ENCODE results near the gene UBAC2.

Gene UBAC2

DNA sequence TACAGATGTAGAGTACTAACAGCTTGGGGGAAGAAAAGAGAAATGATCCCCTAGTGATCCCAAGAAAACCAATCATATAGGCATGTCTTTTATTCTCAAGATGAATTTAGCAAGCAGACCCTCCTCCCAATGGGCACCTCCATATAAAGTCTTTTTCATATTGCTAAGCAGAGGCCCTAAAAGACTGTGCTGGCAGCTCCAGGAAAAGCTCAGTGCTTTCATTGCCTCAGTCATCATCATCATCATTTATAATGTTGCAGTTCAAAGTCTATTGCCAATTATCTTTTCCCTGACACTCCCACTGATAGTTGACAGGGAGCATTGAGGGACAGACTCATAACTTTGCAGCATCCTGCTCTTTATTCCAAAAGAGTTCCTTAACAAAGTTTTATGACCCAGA, 93.5 kb downstream of the UBAC2 start:
- no peak overlapping the region for H3K4me3 ChIP-seq (ENCODE audit: low read depth, low read length)
- H3K79me2 ChIP-seq (ENCODE audit: control insufficient read depth, insufficient read depth, low read length, unreplicated experiment) = no peaks in the 10 kb centered on the region
- no peaks in the 10 kb centered on the region for H3K4me1 ChIP-seq (ENCODE audit: control insufficient read depth, insufficient read depth, low read length, unreplicated experiment)
- no peak overlapping the region for H3K27ac ChIP-seq (ENCODE audit: low read depth, low read length)
- no peak overlapping the region for H2AFZ ChIP-seq (ENCODE audit: low read length, unreplicated experiment)
- H3K36me3 ChIP-seq (ENCODE audit: insufficient read depth, low read length) = no peaks in the 10 kb centered on the region
- no peaks in the 10 kb centered on the region for H3K27me3 ChIP-seq (ENCODE audit: insufficient read depth, low read length)

DNA sequence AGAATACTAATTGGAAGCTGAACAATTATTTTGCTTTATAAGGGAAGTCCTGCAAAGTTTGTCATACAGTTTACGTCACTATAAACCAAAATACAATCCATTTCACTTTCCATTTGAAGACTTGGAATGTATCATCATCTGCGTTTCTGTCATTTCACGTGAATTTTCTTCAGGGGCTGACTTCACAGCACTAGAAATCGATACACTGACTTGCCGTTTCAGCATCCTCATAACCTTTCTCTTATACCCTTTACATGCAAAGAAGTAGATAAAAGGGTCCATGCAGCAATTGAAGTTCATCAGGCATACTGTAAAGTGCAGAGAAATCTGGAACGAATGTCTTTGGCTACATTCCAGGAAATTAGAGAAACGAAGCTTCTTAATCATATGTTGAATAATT, 94.3 kb downstream of the UBAC2 start:
- H2AFZ ChIP-seq (ENCODE audit: low read length, unreplicated experiment) = no peak overlapping the region
- no peak overlapping the region for H3K4me3 ChIP-seq (ENCODE audit: low read depth, low read length)
- H3K79me2 ChIP-seq (ENCODE audit: control insufficient read depth, insufficient read depth, low read length, unreplicated experiment) = no peaks in the 10 kb centered on the region
- H3K4me1 ChIP-seq (ENCODE audit: control insufficient read depth, insufficient read depth, low read length, unreplicated experiment) = no peaks in the 10 kb centered on the region
- no peak overlapping the region for H3K27ac ChIP-seq (ENCODE audit: low read depth, low read length)
- no peaks in the 10 kb centered on the region for H3K27me3 ChIP-seq (ENCODE audit: insufficient read depth, low read length)
- H3K36me3 ChIP-seq (ENCODE audit: insufficient read depth, low read length) = no peaks in the 10 kb centered on the region

DNA sequence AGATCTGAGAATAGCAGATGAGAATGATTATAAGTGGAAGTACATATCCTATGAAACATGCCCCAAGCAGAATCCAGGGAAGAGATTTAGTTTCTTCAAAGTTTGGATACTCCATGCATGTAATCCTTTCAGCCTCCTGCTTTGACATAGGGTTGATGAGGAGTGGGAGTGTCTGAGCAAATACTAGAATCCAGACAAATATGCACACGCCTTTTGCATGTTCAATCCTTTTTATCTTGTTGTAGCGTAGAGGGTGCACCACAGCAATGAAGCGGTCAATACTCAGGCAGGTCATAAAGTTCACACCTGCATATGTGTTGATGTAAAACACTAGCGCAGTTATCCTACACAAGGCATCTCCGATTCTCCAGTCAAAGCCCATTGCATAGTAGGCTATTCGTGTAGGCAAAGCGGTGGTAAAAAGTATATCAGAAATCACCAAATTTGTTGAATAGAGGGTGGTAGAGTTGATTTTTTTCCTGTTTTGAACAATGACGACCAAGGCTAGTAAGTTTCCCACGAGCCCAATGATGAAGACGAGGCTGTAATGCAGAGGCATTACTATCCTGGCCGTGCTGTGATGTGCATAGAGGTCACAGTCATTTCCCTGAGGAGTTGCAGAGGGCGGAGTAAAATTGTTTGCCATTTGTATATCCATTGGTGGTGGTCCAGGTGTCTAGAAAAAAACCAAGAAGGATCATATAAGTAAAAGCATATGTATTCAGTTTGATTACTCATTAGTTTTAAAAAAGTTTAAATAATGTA, 95.0 kb downstream of the UBAC2 start:
- H2AFZ ChIP-seq (ENCODE audit: low read length, unreplicated experiment) = no peak overlapping the region
- H3K27ac ChIP-seq (ENCODE audit: low read depth, low read length) = no peak overlapping the region
- H3K4me3 ChIP-seq (ENCODE audit: low read depth, low read length) = no peak overlapping the region
- no peaks in the 10 kb centered on the region for H3K27me3 ChIP-seq (ENCODE audit: insufficient read depth, low read length)
- H3K4me1 ChIP-seq (ENCODE audit: control insufficient read depth, insufficient read depth, low read length, unreplicated experiment) = no peaks in the 10 kb centered on the region
- no peaks in the 10 kb centered on the region for H3K36me3 ChIP-seq (ENCODE audit: insufficient read depth, low read length)
- no peaks in the 10 kb centered on the region for H3K79me2 ChIP-seq (ENCODE audit: control insufficient read depth, insufficient read depth, low read length, unreplicated experiment)

DNA sequence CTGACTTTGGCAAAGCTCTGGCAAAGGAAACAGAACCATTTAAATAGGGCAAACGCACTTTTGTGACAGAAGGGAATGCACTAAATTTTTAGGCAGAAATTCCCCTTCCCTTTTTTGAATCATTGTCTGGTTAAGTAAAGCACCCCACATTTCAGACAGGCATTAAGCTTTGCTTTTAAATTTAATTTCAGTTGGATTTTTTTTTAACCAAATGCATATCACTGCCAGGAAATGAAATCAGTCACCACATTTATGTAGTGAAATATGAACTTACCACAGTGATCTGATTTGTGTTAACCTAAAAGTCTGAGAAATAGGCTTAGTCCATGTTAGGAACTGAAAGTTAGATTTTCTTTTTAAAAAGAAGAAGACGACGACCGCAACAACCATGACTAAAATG, 95.7 kb downstream of the UBAC2 start:
- no peak overlapping the region for H3K27ac ChIP-seq (ENCODE audit: low read depth, low read length)
- H2AFZ ChIP-seq (ENCODE audit: low read length, unreplicated experiment) = no peak overlapping the region

DNA sequence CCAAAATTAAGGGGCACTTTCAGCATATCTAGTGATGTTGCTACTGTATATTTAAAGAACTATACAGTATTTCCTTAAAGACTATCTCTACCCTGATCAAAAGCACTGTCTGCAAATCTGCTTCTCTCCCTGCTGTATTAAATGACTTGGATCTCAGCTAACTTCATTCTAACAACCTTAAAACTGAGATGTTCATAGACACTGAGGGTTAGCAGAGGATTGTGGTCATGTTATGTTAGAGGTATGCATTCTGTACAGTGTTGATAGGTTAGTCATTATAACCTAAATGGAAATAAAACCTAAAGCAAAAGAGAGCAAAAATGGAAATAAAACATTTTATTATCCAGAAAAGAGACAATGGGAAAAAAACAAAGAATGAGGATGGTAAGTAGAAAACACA, 96.7 kb downstream of the UBAC2 start:
- Histone ChIP-seq H3K4me1 (ENCODE audit: control insufficient read depth, insufficient read depth, low read length, unreplicated experiment) (no peaks in the 10 kb centered on the region), H2AFZ (ENCODE audit: low read length, unreplicated experiment) (no peak overlapping the region), H3K27me3 (ENCODE audit: insufficient read depth, low read length) (no peaks in the 10 kb centered on the region), H3K36me3 (ENCODE audit: insufficient read depth, low read length) (no peaks in the 10 kb centered on the region), H3K4me3 (ENCODE audit: low read depth, low read length) (no peak overlapping the region), H3K27ac (ENCODE audit: low read depth, low read length) (no peak overlapping the region), H3K79me2 (ENCODE audit: control insufficient read depth, insufficient read depth, low read length, unreplicated experiment) (no peaks in the 10 kb centered on the region)

More for the DNA sequence above, 95.7 kb downstream of the UBAC2 start:
- Histone ChIP-seq H3K4me3 (ENCODE audit: low read depth, low read length) (no peak overlapping the region), H3K79me2 (ENCODE audit: control insufficient read depth, insufficient read depth, low read length, unreplicated experiment) (no peaks in the 10 kb centered on the region), H3K4me1 (ENCODE audit: control insufficient read depth, insufficient read depth, low read length, unreplicated experiment) (no peaks in the 10 kb centered on the region), H3K27me3 (ENCODE audit: insufficient read depth, low read length) (no peaks in the 10 kb centered on the region), H3K36me3 (ENCODE audit: insufficient read depth, low read length) (no peaks in the 10 kb centered on the region)

DNA sequence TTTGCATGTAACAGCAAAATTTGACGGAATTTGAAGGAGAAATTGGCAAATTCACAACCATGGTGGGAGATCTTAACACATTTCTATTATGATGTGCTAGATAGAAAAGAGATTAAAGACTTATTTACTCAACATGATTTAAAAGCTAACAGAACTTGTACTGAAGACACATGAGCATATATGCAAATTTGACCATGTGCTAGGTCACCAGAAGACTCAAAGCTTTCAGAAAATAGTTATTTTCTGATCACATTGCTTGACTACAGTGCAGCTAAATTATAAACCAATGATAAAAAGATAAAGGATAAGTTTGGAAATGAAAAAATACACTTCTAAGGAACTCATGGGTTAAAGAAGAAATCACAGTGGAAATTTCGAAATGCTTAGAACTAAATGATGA, 97.4 kb downstream of the UBAC2 start:
- H3K4me3 ChIP-seq (ENCODE audit: low read depth, low read length) = no peak overlapping the region
- H3K79me2 ChIP-seq (ENCODE audit: control insufficient read depth, insufficient read depth, low read length, unreplicated experiment) = no peaks in the 10 kb centered on the region
- H3K36me3 ChIP-seq (ENCODE audit: insufficient read depth, low read length) = no peaks in the 10 kb centered on the region
- H3K27ac ChIP-seq (ENCODE audit: low read depth, low read length) = no peak overlapping the region
- H2AFZ ChIP-seq (ENCODE audit: low read length, unreplicated experiment) = no peak overlapping the region
- no peaks in the 10 kb centered on the region for H3K4me1 ChIP-seq (ENCODE audit: control insufficient read depth, insufficient read depth, low read length, unreplicated experiment)
- no peaks in the 10 kb centered on the region for H3K27me3 ChIP-seq (ENCODE audit: insufficient read depth, low read length)

DNA sequence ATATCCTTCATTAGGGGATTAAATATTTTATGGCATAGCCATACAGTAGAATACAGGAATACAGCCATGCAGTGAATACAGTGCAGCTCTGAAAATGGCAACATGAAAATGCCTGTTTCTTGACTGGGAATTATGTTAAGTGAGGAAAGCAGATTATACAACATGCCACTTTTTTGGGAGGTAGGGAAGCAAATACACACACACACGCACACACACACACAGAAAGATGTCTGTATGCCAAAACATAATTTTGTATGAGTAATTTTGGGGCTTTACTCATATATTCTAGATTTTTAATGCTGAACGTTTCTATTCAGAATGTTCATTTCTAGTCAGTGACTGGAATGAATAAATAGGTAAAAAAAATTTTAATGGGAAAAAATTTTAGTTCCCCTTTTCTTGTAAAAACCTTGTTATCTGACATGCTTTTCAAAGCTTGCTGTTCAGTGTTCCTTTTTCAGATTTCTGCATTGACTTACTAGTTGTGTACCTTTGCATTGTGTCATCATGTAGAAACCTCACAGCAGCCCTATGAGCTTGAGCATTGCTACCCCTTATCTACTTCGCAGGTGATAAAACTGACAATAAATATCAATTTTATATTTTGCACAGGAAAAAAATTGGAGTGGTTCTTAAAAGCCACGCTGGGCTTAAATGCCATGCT, 98.7 kb downstream of the UBAC2 start:
- Histone ChIP-seq H2AFZ (ENCODE audit: low read length, unreplicated experiment) (no peak overlapping the region), H3K27ac (ENCODE audit: low read depth, low read length) (no peak overlapping the region), H3K4me3 (ENCODE audit: low read depth, low read length) (no peak overlapping the region), H3K79me2 (ENCODE audit: control insufficient read depth, insufficient read depth, low read length, unreplicated experiment) (no peaks in the 10 kb centered on the region), H3K36me3 (ENCODE audit: insufficient read depth, low read length) (no peaks in the 10 kb centered on the region), H3K27me3 (ENCODE audit: insufficient read depth, low read length) (no peaks in the 10 kb centered on the region), H3K4me1 (ENCODE audit: control insufficient read depth, insufficient read depth, low read length, unreplicated experiment) (no peaks in the 10 kb centered on the region)

DNA sequence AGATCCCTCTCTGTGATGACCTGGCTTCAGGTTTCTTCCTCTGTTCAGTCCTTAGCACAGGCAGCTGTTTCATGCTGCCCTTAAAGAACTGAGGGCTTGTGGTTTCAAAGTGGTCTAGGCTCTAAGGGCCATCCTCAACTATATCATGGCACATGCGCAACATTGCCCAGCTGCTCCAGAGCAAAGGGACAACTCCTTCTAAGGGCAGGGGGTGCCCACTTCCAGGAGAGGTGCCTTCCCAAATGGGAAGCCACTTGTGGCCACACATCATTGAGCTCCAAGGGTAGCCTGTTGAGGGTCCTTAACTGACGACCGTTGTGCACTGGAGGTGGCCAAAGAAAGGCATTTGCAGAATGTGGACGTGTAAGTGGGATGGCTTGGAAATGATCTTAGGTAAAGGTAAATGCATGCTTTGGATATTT, 99.3 kb downstream of the UBAC2 start:
- Histone ChIP-seq H2AFZ (ENCODE audit: low read length, unreplicated experiment) (no peak overlapping the region), H3K36me3 (ENCODE audit: insufficient read depth, low read length) (no peaks in the 10 kb centered on the region), H3K27ac (ENCODE audit: low read depth, low read length) (no peak overlapping the region), H3K79me2 (ENCODE audit: control insufficient read depth, insufficient read depth, low read length, unreplicated experiment) (no peaks in the 10 kb centered on the region), H3K4me3 (ENCODE audit: low read depth, low read length) (no peak overlapping the region), H3K27me3 (ENCODE audit: insufficient read depth, low read length) (no peaks in the 10 kb centered on the region), H3K4me1 (ENCODE audit: control insufficient read depth, insufficient read depth, low read length, unreplicated experiment) (no peaks in the 10 kb centered on the region)

DNA sequence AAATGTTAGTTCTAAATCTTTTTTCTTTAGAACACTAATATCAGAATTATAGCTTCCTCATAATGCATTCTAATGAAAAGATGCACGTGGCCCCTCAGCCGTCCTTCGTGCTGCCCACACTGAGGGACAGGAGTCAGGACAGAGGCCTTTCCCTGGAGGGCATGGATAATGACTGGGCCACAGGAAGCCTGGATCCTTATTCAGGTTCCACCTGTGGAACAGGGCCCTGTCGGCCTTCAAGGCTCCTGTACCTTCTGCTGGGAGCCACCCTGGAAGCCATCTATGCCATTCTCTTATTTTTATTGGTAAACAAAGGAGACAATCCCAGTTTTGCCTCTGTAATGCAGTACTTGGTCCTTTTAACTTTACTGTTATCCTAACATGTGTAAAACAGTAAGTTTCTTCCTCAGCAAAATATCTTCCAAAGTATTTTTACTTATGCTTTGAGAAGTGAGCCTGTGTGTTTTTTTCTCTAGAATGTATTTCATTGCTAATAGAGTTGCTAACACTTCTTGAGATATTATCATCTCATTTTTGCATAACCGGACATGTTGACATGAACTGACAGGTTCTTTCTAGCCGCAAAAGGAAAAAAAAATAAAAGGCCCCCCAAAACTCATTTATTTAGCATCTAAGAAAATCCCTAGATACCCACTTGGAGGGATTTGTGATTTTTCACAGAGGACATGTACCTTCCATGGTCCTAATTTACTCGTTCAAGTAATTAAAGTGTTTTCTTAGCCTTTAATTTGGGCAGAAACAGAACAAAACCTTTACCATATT, 100.6 kb downstream of the UBAC2 start:
- no peak overlapping the region for H3K27ac ChIP-seq (ENCODE audit: low read depth, low read length)
- H3K4me3 ChIP-seq (ENCODE audit: low read depth, low read length) = no peak overlapping the region
- no peaks in the 10 kb centered on the region for H3K27me3 ChIP-seq (ENCODE audit: insufficient read depth, low read length)
- no peaks in the 10 kb centered on the region for H3K36me3 ChIP-seq (ENCODE audit: insufficient read depth, low read length)
- H2AFZ ChIP-seq (ENCODE audit: low read length, unreplicated experiment) = no peak overlapping the region
- no peaks in the 10 kb centered on the region for H3K4me1 ChIP-seq (ENCODE audit: control insufficient read depth, insufficient read depth, low read length, unreplicated experiment)
- no peaks in the 10 kb centered on the region for H3K79me2 ChIP-seq (ENCODE audit: control insufficient read depth, insufficient read depth, low read length, unreplicated experiment)

DNA sequence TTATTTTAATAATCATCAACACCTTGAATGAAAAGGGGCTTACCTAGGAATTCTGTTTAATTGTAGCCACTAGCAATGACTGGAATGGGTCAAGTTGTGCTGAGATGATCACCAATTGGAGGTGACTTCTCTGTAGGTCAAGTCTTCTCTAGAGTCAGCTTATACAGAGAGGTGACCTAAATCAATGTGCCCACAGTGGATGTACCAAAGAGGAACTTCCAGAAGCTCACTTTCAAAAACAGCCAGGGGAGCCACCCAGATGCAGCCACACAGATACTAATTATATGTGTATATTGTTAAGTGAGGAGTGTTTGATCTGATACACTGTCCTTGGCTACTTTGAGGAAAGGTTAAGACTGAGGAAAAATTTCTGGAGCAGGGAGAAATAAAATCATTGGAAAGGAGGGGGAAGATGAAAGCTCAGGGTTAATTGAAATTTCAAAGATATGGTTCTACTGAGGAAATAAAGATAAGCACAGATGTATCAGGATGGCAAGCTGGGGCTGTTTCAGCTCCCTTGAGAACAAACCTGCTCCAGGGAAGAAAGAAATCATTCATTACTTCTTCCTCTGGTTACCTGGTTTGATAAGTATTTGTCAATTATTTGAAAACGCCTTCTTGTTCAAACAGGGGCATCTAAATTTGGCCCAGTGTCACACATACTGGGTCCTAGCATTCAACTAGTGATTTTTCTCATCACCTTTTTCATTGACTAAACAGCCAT, 101.4 kb downstream of the UBAC2 start:
- H3K36me3 ChIP-seq (ENCODE audit: insufficient read depth, low read length) = no peaks in the 10 kb centered on the region
- H2AFZ ChIP-seq (ENCODE audit: low read length, unreplicated experiment) = no peak overlapping the region
- H3K27ac ChIP-seq (ENCODE audit: low read depth, low read length) = no peak overlapping the region
- H3K4me1 ChIP-seq (ENCODE audit: control insufficient read depth, insufficient read depth, low read length, unreplicated experiment) = peaks cover 3% of the 10 kb centered on the region
- H3K27me3 ChIP-seq (ENCODE audit: insufficient read depth, low read length) = no peaks in the 10 kb centered on the region
- H3K4me3 ChIP-seq (ENCODE audit: low read depth, low read length) = no peak overlapping the region
- H3K79me2 ChIP-seq (ENCODE audit: control insufficient read depth, insufficient read depth, low read length, unreplicated experiment) = no peaks in the 10 kb centered on the region
